IPS-15b (cell line): Measurements from ENCODE around the gene VANGL2.

Source experiments
- H3K27me3 ChIP-seq: one replicate; pipeline ENCODE4 v1.6.1; 2013; ENCODE audit warnings: low read length; ENCODE audit not compliant: control insufficient read depth, insufficient read depth
- H3K36me3 ChIP-seq: one replicate; pipeline ENCODE4 v1.6.1; 2013; ENCODE audit warnings: low read length; ENCODE audit not compliant: control insufficient read depth, insufficient read depth
- H3K4me1 ChIP-seq: one replicate; pipeline ENCODE4 v1.6.1; 2013; ENCODE audit warnings: mild to moderate bottlenecking, low read length; ENCODE audit not compliant: control insufficient read depth, insufficient read depth
- H3K4me3 ChIP-seq: one replicate; pipeline ENCODE4 v1.5.1; 2013; ENCODE audit warnings: low read depth, low read length
- H3K9ac ChIP-seq: one replicate; pipeline ENCODE4 v1.6.1; 2013; ENCODE audit warnings: low read depth, mild to moderate bottlenecking, low read length
- H3K9me3 ChIP-seq: one replicate; pipeline ENCODE4 v1.6.1; 2013; ENCODE audit warnings: mild to moderate bottlenecking, low read length; ENCODE audit not compliant: control insufficient read depth, insufficient read depth

Gene VANGL2

GRCh38 chr1:160420881-160421842 is 20.8 kb downstream of the VANGL2 start:
- Histone ChIP-seq H3K9me3 (no peaks in the 10 kb centered on the region), H3K9ac (no peak overlapping the region), H3K36me3 (peaks cover 57% of the 10 kb centered on the region)

GRCh38 chr1:160421881-160422280 is 21.5 kb downstream of the VANGL2 start:
- no peaks in the 10 kb centered on the region for H3K4me1 ChIP-seq
- no peak overlapping the region for H3K4me3 ChIP-seq
- no peaks in the 10 kb centered on the region for H3K9me3 ChIP-seq
- H3K9ac ChIP-seq, result no peak overlapping the region
- H3K36me3 ChIP-seq, result peaks cover 57% of the 10 kb centered on the region
- H3K27me3 ChIP-seq, result no peaks in the 10 kb centered on the region

More at GRCh38 chr1:160420881-160421842, 20.8 kb downstream of the VANGL2 start:
- H3K27me3 ChIP-seq, result no peaks in the 10 kb centered on the region
- no peaks in the 10 kb centered on the region for H3K4me1 ChIP-seq
- no peak overlapping the region for H3K4me3 ChIP-seq

GRCh38 chr1:160423966-160424365 is 23.6 kb downstream of the VANGL2 start:
- no peaks in the 10 kb centered on the region for H3K27me3 ChIP-seq
- no peaks in the 10 kb centered on the region for H3K9me3 ChIP-seq
- no peak overlapping the region for H3K4me3 ChIP-seq
- no peaks in the 10 kb centered on the region for H3K4me1 ChIP-seq
- peaks cover 45% of the 10 kb centered on the region for H3K36me3 ChIP-seq
- H3K9ac ChIP-seq, result no peak overlapping the region

DNA sequence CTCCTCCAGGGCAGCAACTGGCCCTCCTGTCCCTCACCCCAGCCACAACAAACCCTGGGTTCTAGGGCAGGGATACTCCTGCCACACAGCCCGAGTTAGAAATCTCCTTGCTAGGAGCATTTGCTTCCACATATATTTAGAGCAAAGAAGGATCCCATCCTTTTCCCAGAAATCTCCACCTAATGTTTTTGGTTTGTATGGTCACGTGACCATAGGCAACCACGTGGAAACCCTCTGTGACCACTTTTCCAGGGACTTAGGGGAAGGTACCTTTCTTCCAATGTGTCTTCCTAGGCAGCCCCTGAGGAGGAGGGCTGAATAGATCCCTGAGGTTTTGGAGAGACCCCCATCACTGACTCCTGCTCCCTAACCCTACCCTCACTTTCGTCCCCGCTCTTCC is 25.5 kb downstream of the VANGL2 start:
- Histone ChIP-seq H3K4me1 (no peaks in the 10 kb centered on the region), H3K9me3 (no peaks in the 10 kb centered on the region), H3K27me3 (no peaks in the 10 kb centered on the region), H3K36me3 (peaks cover 32% of the 10 kb centered on the region), H3K4me3 (no peak overlapping the region), H3K9ac (no peak overlapping the region)

DNA sequence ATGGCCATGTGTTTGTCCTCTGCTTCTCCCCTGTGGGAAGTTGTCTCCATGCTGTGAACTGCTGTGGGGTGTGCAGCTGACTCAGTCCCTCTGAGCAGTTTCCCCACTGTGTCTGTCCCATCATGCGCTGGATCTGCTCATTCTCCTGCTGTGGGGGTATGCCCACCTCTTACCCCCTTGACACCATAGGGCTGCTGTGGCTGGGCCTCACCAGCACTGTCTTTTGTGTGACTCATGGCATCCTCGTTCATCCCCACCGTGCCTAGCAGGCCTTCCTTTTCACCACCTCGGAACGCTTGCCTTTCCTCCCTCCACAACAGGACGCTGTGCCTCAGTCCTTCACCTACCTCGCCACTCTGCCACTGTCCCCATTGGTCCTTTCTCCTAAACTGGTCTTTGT is 27.3 kb downstream of the VANGL2 start:
- Histone ChIP-seq H3K27me3 (no peaks in the 10 kb centered on the region), H3K4me1 (no peaks in the 10 kb centered on the region), H3K9ac (no peak overlapping the region), H3K36me3 (peaks cover 19% of the 10 kb centered on the region), H3K4me3 (no peak overlapping the region), H3K9me3 (no peaks in the 10 kb centered on the region)

- Histone ChIP-seq H3K9ac (no peak overlapping the region), H3K4me3 (no peak overlapping the region), H3K9me3 (no peaks in the 10 kb centered on the region), H3K4me1 (no peaks in the 10 kb centered on the region), H3K27me3 (no peaks in the 10 kb centered on the region), H3K36me3 (peaks cover 19% of the 10 kb centered on the region)
These were observed 27.7 kb downstream of the VANGL2 start for GRCh38 chr1:160428053-160428452.

GRCh38 chr1:160428655-160429054 is 28.3 kb downstream of the VANGL2 start:
- Histone ChIP-seq H3K4me1 (no peaks in the 10 kb centered on the region), H3K27me3 (no peaks in the 10 kb centered on the region), H3K36me3 (peaks cover 19% of the 10 kb centered on the region), H3K4me3 (no peak overlapping the region), H3K9me3 (no peaks in the 10 kb centered on the region), H3K9ac (no peak overlapping the region)

- no peak overlapping the region for H3K9ac ChIP-seq
- H3K4me3 ChIP-seq, result no peak overlapping the region
These were observed 28.8 kb downstream of the VANGL2 start for GRCh38 chr1:160429125-160429561.

DNA sequence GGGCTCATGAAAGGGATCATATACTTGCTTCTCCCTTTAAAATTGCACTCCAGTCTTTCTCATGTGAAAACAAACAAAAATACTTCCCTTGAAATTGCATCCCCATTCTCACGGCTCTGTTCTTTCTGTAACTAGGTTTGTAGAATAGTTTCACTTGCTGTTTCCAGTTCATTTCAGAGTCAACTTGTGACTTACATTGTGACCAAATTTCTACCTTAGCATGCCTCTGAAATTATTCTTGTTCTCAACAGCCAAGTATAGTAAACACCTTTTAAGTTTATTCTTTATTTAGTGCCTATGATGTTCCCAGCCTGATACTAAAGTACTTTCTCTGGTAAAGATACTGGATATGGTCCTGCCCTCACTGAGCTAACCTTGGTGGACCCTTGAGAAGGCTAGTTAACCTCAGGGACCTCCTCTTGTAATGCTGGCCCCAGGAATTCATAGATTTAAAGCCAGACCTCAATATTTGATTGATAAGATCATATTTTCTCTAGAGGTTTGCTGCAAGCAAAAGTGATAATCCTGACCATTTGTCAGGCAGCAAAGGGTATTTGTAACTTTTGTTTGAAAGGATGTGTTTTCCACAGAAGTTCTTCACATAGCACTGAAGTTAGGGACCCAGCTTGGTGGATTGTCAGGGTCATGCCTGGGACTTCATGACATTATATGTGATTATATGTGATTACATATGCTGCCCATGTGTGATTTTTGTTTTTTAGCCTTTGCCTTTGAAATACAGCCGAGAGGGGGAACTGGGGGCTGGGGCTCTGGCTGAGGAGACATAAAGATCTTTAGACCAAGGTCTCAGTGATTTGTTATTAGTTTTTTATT is 29.6 kb downstream of the VANGL2 start:
- Histone ChIP-seq H3K9ac (no peak overlapping the region), H3K9me3 (no peaks in the 10 kb centered on the region), H3K36me3 (peaks cover 12% of the 10 kb centered on the region), H3K4me1 (no peaks in the 10 kb centered on the region), H3K4me3 (no peak overlapping the region), H3K27me3 (no peaks in the 10 kb centered on the region)

More at GRCh38 chr1:160429125-160429561, 28.8 kb downstream of the VANGL2 start:
- Histone ChIP-seq H3K36me3 (peaks cover 17% of the 10 kb centered on the region), H3K27me3 (no peaks in the 10 kb centered on the region), H3K4me1 (no peaks in the 10 kb centered on the region), H3K9me3 (no peaks in the 10 kb centered on the region)

DNA sequence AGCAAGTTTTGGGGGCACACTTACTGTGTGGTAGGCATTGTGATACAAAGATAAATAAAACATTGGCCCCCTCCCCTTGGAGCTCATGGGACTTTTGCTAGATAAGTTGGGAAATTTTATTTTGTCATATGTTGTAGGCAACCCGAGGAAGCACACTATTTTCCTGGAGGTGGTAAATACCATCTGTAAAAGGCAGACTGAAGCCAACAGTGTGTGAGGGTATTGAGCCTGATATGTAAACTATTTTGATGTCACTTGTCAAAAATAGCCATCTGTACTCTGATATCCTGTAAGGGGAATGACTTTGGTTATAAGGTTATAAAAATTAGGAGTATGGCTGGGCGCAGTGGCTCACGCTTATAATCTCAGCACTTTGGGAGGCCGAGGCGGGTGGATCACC is 30.6 kb downstream of the VANGL2 start:
- no peak overlapping the region for H3K9ac ChIP-seq
- H3K36me3 ChIP-seq, result peaks cover 6% of the 10 kb centered on the region
- no peak overlapping the region for H3K4me3 ChIP-seq
- H3K27me3 ChIP-seq, result no peaks in the 10 kb centered on the region
- no peaks in the 10 kb centered on the region for H3K9me3 ChIP-seq
- H3K4me1 ChIP-seq, result no peaks in the 10 kb centered on the region

DNA sequence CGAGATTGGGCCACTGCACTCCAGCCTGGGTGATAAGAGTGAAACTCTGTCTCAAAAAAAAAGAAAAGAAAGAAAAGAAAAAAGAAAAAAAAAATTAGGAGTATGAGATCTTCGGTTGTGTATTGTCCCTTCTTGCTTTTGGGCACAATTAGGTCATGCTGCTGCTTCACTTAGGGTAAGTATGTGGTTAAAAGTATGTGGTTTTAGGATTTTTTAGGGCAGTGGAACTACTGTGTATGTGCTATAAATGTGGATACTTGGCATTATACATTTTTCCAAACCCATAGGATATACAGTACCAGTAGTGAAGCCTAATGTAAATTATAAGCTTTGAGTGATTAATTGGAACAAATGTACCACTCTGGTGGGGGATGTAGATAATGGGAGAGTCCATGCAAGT is 31.2 kb downstream of the VANGL2 start:
- no peak overlapping the region for H3K9ac ChIP-seq
- no peaks in the 10 kb centered on the region for H3K9me3 ChIP-seq
- H3K36me3 ChIP-seq, result peaks cover under 1% of the 10 kb centered on the region
- H3K27me3 ChIP-seq, result no peaks in the 10 kb centered on the region
- no peaks in the 10 kb centered on the region for H3K4me1 ChIP-seq
- H3K4me3 ChIP-seq, result no peak overlapping the region
